ENCODE data around the gene FBXO33.

Gene FBXO33

GRCh38 chr14:39376667-39377403 is 55.4 kb downstream of the FBXO33 start:
- POLR2A ChIA-PET: no interaction called here
- H3K9me3 ChIP-seq (ENCODE audit: control extremely low read depth in 1 of 5, control insufficient read depth in 4 of 5, insufficient read depth in 2 of 5, low read depth in 1 of 5, low read length in 4 of 5): no peaks in the 10 kb centered on the region
- H3K27me3 ChIP-seq (replicated peaks in 2 of 5; ENCODE audit: control insufficient read depth in 4 of 5, insufficient read depth in 5 of 5, low read length in 4 of 5): no peaks in the 10 kb centered on the region
- H3K4me1 ChIP-seq (ENCODE audit: control extremely low read depth in 1 of 4, control insufficient read depth in 4 of 4, insufficient read depth in 4 of 4, low read length in 3 of 4): peaks cover 0 to 7% (median 6%) of the 10 kb centered on the region in 4 experiments
- H3K27ac ChIP-seq (ENCODE audit: insufficient read depth in 1 of 2, low read depth in 1 of 2, low read length in 2 of 2, poor library complexity in 1 of 2, severe bottlenecking in 2 of 2): no peak overlapping the region
- 25% methylated on average over 3 of the region's 4 CpGs for WGBS (ENCODE audit: insufficient coverage)
- DNase-seq: peak in 2 of 3 donors; percentile 17 to 36
- no peaks in the 10 kb centered on the region for H3K36me3 ChIP-seq (ENCODE audit: control insufficient read depth in 4 of 4, insufficient read depth in 4 of 4, low read length in 3 of 4)
- CTCF ChIA-PET: interaction anchor here (0.6 to 1.6 kb wide), 2 partner anchors 12 to 145 kb away, joined by 3 to 5 read pairs; no protein-coding TSS in a partner anchor
- no peak overlapping the region for H3K4me3 ChIP-seq (ENCODE audit: control insufficient read depth in 1 of 7, extremely low read depth in 1 of 7, insufficient read depth in 4 of 7, low read depth in 2 of 7, low read length in 6 of 7)

- Histone ChIP-seq H3K27ac (ENCODE audit: insufficient read depth in 1 of 2, low read depth in 1 of 2, low read length in 2 of 2, poor library complexity in 1 of 2, severe bottlenecking in 2 of 2) (no peak overlapping the region), H3K36me3 (ENCODE audit: control insufficient read depth in 4 of 4, insufficient read depth in 4 of 4, low read length in 3 of 4) (peaks cover 0 to 5% (median 4%) of the 10 kb centered on the region in 4 experiments), H3K4me1 (ENCODE audit: control extremely low read depth in 1 of 4, control insufficient read depth in 4 of 4, insufficient read depth in 4 of 4, low read length in 3 of 4) (peaks cover 0 to 7% (median 6%) of the 10 kb centered on the region in 4 experiments), H3K27me3 (replicated peaks in 2 of 5; ENCODE audit: control insufficient read depth in 4 of 5, insufficient read depth in 5 of 5, low read length in 4 of 5) (no peaks in the 10 kb centered on the region), H3K9me3 (ENCODE audit: control extremely low read depth in 1 of 5, control insufficient read depth in 4 of 5, insufficient read depth in 2 of 5, low read depth in 1 of 5, low read length in 4 of 5) (no peaks in the 10 kb centered on the region), H3K4me3 (ENCODE audit: control insufficient read depth in 1 of 7, extremely low read depth in 1 of 7, insufficient read depth in 4 of 7, low read depth in 2 of 7, low read length in 6 of 7) (no peak overlapping the region)
- CTCF ChIA-PET: interaction anchor here (1.0 to 1.4 kb wide), 2 partner anchors 9 to 143 kb away, joined by 3 to 4 read pairs; no protein-coding TSS in a partner anchor
- no peak for DNase-seq
- POLR2A ChIA-PET: interaction anchor here (0.6 kb wide), 1 partner anchor 25 kb away, joined by 4 read pairs; no protein-coding TSS in a partner anchor
Measured at GRCh38 chr14:39374851-39375250, 57.4 kb downstream of the FBXO33 start.

DNA sequence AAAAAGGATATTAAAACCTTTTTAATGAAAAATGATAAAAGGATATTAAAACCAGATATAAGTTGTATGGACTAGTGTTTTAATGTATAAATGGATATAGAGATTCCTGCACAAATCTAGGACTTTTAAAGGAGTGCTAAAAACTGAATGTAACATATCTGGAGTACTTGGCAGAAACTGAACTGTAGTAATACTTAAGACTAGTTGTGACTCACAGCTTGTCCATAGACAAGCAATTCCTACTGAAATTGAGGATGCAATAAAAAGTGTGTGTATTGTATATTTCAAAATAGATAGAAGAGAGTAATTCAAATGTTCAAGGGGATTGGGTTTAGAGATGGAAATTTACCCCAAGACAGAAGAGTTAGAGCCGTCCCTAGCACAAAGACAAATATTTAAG is 59.6 kb downstream of the FBXO33 start:
- ChIA-PET POLR2A (no interaction called here), CTCF (interaction anchor here (0.7 kb wide), 1 partner anchor 141 kb away, joined by 3 read pairs; no protein-coding TSS in a partner anchor)
- DNase-seq: no peak
- WGBS (ENCODE audit: insufficient coverage): no CpG with 5 or more reads among the region's 1 CpG
- peaks cover 0 to 7% (median 6%) of the 10 kb centered on the region in 4 experiments for H3K4me1 ChIP-seq (ENCODE audit: control extremely low read depth in 1 of 4, control insufficient read depth in 4 of 4, insufficient read depth in 4 of 4, low read length in 3 of 4)
- H3K36me3 ChIP-seq (ENCODE audit: control insufficient read depth in 4 of 4, insufficient read depth in 4 of 4, low read length in 3 of 4): peaks cover 0 to 5% (median 4%) of the 10 kb centered on the region in 4 experiments
- no peak overlapping the region for H3K27ac ChIP-seq (ENCODE audit: insufficient read depth in 1 of 2, low read depth in 1 of 2, low read length in 2 of 2, poor library complexity in 1 of 2, severe bottlenecking in 2 of 2)
- H3K9me3 ChIP-seq (ENCODE audit: control extremely low read depth in 1 of 5, control insufficient read depth in 4 of 5, insufficient read depth in 2 of 5, low read depth in 1 of 5, low read length in 4 of 5): no peaks in the 10 kb centered on the region
- no peak overlapping the region for H3K4me3 ChIP-seq (ENCODE audit: control insufficient read depth in 1 of 7, extremely low read depth in 1 of 7, insufficient read depth in 4 of 7, low read depth in 2 of 7, low read length in 6 of 7)
- H3K27me3 ChIP-seq (replicated peaks in 2 of 5; ENCODE audit: control insufficient read depth in 4 of 5, insufficient read depth in 5 of 5, low read length in 4 of 5): no peaks in the 10 kb centered on the region

DNA sequence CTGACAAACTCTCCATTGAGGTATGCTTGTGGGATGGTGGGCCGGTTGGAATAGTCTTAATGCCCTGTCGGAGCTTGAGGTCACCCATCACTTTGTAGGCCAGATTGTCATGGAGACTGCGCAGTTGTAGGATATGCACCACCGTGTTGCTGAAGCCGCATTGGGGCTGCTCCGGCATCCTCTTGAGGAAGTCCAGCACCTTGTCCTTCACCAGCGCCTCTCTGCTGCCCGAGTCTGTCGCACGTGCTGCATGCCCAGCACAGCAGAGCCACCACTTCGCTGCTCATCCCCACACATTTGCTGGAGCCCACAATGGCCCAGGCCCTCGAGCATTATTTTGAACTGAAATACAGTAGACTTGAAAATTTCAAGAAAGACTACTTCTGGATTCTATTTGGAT is 61.8 kb downstream of the FBXO33 start:
- POLR2A ChIA-PET: no interaction called here
- DNase-seq: no peak
- Histone ChIP-seq H3K27me3 (replicated peaks in 2 of 5; ENCODE audit: control insufficient read depth in 4 of 5, insufficient read depth in 5 of 5, low read length in 4 of 5) (no peaks in the 10 kb centered on the region), H3K9me3 (ENCODE audit: control extremely low read depth in 1 of 5, control insufficient read depth in 4 of 5, insufficient read depth in 2 of 5, low read depth in 1 of 5, low read length in 4 of 5) (no peaks in the 10 kb centered on the region), H3K4me1 (ENCODE audit: control extremely low read depth in 1 of 4, control insufficient read depth in 4 of 4, insufficient read depth in 4 of 4, low read length in 3 of 4) (no peaks in the 10 kb centered on the region), H3K27ac (ENCODE audit: insufficient read depth in 1 of 2, low read depth in 1 of 2, low read length in 2 of 2, poor library complexity in 1 of 2, severe bottlenecking in 2 of 2) (no peak overlapping the region), H3K4me3 (ENCODE audit: control insufficient read depth in 1 of 7, extremely low read depth in 1 of 7, insufficient read depth in 4 of 7, low read depth in 2 of 7, low read length in 6 of 7) (no peak overlapping the region), H3K36me3 (ENCODE audit: control insufficient read depth in 4 of 4, insufficient read depth in 4 of 4, low read length in 3 of 4) (peaks cover 0 to 16% (median 4%) of the 10 kb centered on the region in 4 experiments)
- CTCF ChIA-PET: interaction anchor here (1.1 kb wide), 1 partner anchor 139 kb away, joined by 4 read pairs; no protein-coding TSS in a partner anchor
- 98% methylated on average over 12 of the region's 12 CpGs for WGBS (ENCODE audit: insufficient coverage)

GRCh38 chr14:39369029-39369428 is 63.2 kb downstream of the FBXO33 start:
- no peak for DNase-seq
- CTCF ChIA-PET: interaction anchor here (2.0 kb wide), 1 partner anchor 15 kb away, joined by 9 read pairs; no protein-coding TSS in a partner anchor
- 86% methylated on average over 1 of the region's 2 CpGs for WGBS (ENCODE audit: insufficient coverage)
- no peaks in the 10 kb centered on the region for H3K4me1 ChIP-seq (ENCODE audit: control extremely low read depth in 1 of 4, control insufficient read depth in 4 of 4, insufficient read depth in 4 of 4, low read length in 3 of 4)
- H3K27me3 ChIP-seq (replicated peaks in 2 of 5; ENCODE audit: control insufficient read depth in 4 of 5, insufficient read depth in 5 of 5, low read length in 4 of 5): no peaks in the 10 kb centered on the region
- peaks cover 0 to 12% (median 0%) of the 10 kb centered on the region in 5 experiments for H3K9me3 ChIP-seq (ENCODE audit: control extremely low read depth in 1 of 5, control insufficient read depth in 4 of 5, insufficient read depth in 2 of 5, low read depth in 1 of 5, low read length in 4 of 5)
- no peak overlapping the region for H3K27ac ChIP-seq (ENCODE audit: insufficient read depth in 1 of 2, low read depth in 1 of 2, low read length in 2 of 2, poor library complexity in 1 of 2, severe bottlenecking in 2 of 2)
- no peak overlapping the region for H3K4me3 ChIP-seq (ENCODE audit: control insufficient read depth in 1 of 7, extremely low read depth in 1 of 7, insufficient read depth in 4 of 7, low read depth in 2 of 7, low read length in 6 of 7)
- peaks cover 0 to 22% (median 4%) of the 10 kb centered on the region in 4 experiments for H3K36me3 ChIP-seq (ENCODE audit: control insufficient read depth in 4 of 4, insufficient read depth in 4 of 4, low read length in 3 of 4)
- POLR2A ChIA-PET: no interaction called here

DNA sequence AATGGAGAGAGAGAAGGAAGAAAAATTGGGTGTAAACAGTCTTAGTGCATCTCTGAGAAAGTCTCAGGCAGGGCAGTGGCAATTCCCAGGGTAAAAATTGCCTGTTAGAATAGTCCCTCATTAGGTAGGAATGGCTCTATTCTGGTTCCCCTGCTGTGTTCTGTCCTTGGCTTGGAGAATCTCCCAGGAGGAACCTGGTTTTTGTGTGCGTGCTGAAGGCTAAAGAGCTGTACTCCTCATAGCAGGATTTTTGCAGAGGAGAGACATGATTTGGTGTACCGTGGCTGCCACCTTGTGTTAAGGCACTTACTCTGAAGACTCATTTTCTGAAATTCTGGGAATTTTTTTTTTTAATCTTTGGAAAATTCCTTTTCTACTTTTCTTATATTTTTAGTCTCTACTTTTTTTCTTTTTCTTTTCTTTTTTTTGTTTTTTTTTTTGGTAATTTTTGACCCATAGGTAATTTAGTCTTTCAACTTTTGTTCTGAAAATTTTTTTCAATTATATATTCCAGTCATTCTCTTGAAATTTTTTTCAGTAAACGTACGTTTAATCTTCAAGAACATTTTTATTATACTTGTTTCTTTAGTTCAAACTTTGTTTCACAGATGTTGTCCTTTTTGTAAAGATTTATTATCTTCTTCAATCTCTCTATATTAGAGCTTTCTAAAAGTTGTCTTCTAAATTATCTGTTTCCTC is 63.8 kb downstream of the FBXO33 start:
- no peak overlapping the region for H3K27ac ChIP-seq (ENCODE audit: insufficient read depth in 1 of 2, low read depth in 1 of 2, low read length in 2 of 2, poor library complexity in 1 of 2, severe bottlenecking in 2 of 2)
- no peaks in the 10 kb centered on the region for H3K27me3 ChIP-seq (replicated peaks in 2 of 5; ENCODE audit: control insufficient read depth in 4 of 5, insufficient read depth in 5 of 5, low read length in 4 of 5)
- ChIA-PET POLR2A (interaction anchor here (0.7 kb wide), 1 partner anchor 198 kb away, joined by 5 read pairs; the partner anchor contains the start of gene TRAPPC6B), CTCF (interaction anchor here (1.0 to 2.0 kb wide), 2 partner anchors 16 to 137 kb away, joined by 4 to 9 read pairs; no protein-coding TSS in a partner anchor)
- H3K36me3 ChIP-seq (ENCODE audit: control insufficient read depth in 4 of 4, insufficient read depth in 4 of 4, low read length in 3 of 4): peaks cover 0 to 28% (median 4%) of the 10 kb centered on the region in 4 experiments
- DNase-seq: peak; percentile 48 to 71 (median 71)
- WGBS (ENCODE audit: insufficient coverage): no CpG with 5 or more reads among the region's 4 CpGs
- H3K9me3 ChIP-seq (ENCODE audit: control extremely low read depth in 1 of 5, control insufficient read depth in 4 of 5, insufficient read depth in 2 of 5, low read depth in 1 of 5, low read length in 4 of 5): peaks cover 0 to 18% (median 0%) of the 10 kb centered on the region in 5 experiments
- H3K4me1 ChIP-seq (ENCODE audit: control extremely low read depth in 1 of 4, control insufficient read depth in 4 of 4, insufficient read depth in 4 of 4, low read length in 3 of 4): no peaks in the 10 kb centered on the region
- H3K4me3 ChIP-seq (ENCODE audit: control insufficient read depth in 1 of 7, extremely low read depth in 1 of 7, insufficient read depth in 4 of 7, low read depth in 2 of 7, low read length in 6 of 7): no peak overlapping the region
